GM23338 (cell line): ENCODE results near the gene MLXIPL. TPM values are rescaled to one million over a fixed set of nuclear protein-coding genes. Genes with fewer than 3 reads are reported as not detected.

Experiments
- ATAC-seq: fragments of 200-7000 bp; cut with Tn5 transposase; 3 replicates; pipeline ENCODE4 v1.9.1; 2020
- DNase-seq: peaks from one replicate; pipeline ENCODE4 v3.0.0-alpha.2; 2015; ENCODE audit warnings: low spot score
- H2AFZ ChIP-seq: fragments of 200-600 bp; sonication (generic); 2 replicates; pipeline ENCODE4 v1.8.0; 2016; ENCODE audit warnings: antibody characterized with exemption, mild to moderate bottlenecking, moderate library complexity
- H3F3A ChIP-seq: fragments of 200-600 bp; sonication (generic); replicated peaks from 2 replicates; pipeline ENCODE4 v1.8.0; 2017; ENCODE audit warnings: antibody characterized with exemption, mixed run types, low read depth
- H3K27ac ChIP-seq: fragments of 200-600 bp; sonication (generic); 2 replicates; pipeline ENCODE4 v1.6.1; 2016; ENCODE audit warnings: low read depth
- H3K27me3 ChIP-seq: fragments of 200-600 bp; sonication (generic); 2 replicates; pipeline ENCODE4 v1.8.0; 2016; ENCODE audit warnings: mild to moderate bottlenecking, mixed run types, moderate library complexity; ENCODE audit not compliant: insufficient read depth
- H3K36me3 ChIP-seq: fragments of 200-600 bp; sonication (generic); 2 replicates; pipeline ENCODE4 v1.8.0; 2016; ENCODE audit warnings: mild to moderate bottlenecking; ENCODE audit not compliant: insufficient read depth
- H3K4me1 ChIP-seq: fragments of 200-600 bp; sonication (generic); 2 replicates; pipeline ENCODE4 v1.8.0; 2016; ENCODE audit warnings: mild to moderate bottlenecking, moderate library complexity; ENCODE audit not compliant: insufficient read depth
- H3K4me2 ChIP-seq: fragments of 200-600 bp; sonication (generic); 2 replicates; pipeline ENCODE4 v1.7.1; 2017; ENCODE audit warnings: mixed run types
- H3K4me3 ChIP-seq: fragments of 200-600 bp; sonication (generic); 2 replicates; pipeline ENCODE4 v1.6.1; 2016; ENCODE audit warnings: mixed run types
- H3K79me2 ChIP-seq: fragments of 200-600 bp; sonication (generic); replicated peaks from 2 replicates; pipeline ENCODE4 v1.8.0; 2017; ENCODE audit warnings: mild to moderate bottlenecking; ENCODE audit not compliant: insufficient read depth
- H3K9me2 ChIP-seq: fragments of 200-600 bp; sonication (generic); 2 replicates; pipeline ENCODE4 v1.8.0; 2017; ENCODE audit not compliant: insufficient read depth
- H4K20me1 ChIP-seq: fragments of 200-600 bp; sonication (generic); replicated peaks from 2 replicates; pipeline ENCODE4 v1.8.0; 2017; ENCODE audit warnings: mild to moderate bottlenecking; ENCODE audit not compliant: insufficient read depth
- H3K27ac Mint-ChIP-seq: 2 replicates; pipeline ENCODE4 v1.8.0; 2020; ENCODE audit warnings: inconsistent platforms, mild to moderate bottlenecking, moderate library complexity, mixed read lengths
- H3K27me3 Mint-ChIP-seq: 3 replicates; pipeline ENCODE4 v1.8.0; 2022; ENCODE audit warnings: low read depth, mild to moderate bottlenecking, moderate library complexity, mixed read lengths, inconsistent platforms; ENCODE audit not compliant: insufficient read depth, poor library complexity
- H3K36me3 Mint-ChIP-seq: 3 replicates; pipeline ENCODE4 v1.8.0; 2021; ENCODE audit warnings: low read depth, mild to moderate bottlenecking, inconsistent platforms, moderate library complexity, mixed read lengths
- H3K4me1 Mint-ChIP-seq: 3 replicates; pipeline ENCODE4 v1.8.0; 2020; ENCODE audit warnings: mild to moderate bottlenecking, inconsistent platforms, mixed read lengths
- H3K4me3 Mint-ChIP-seq: 3 replicates; pipeline ENCODE4 v1.8.0; 2021; ENCODE audit warnings: moderate library complexity, mild to moderate bottlenecking, inconsistent platforms, mixed read lengths
- H3K9me3 Mint-ChIP-seq: 3 replicates; pipeline ENCODE4 v1.8.0; 2020; ENCODE audit warnings: moderate library complexity, mild to moderate bottlenecking, inconsistent platforms, mixed read lengths
- CTCF ChIP-seq, 2 experiments: fragments of 200-600 bp in 1 of 2; sonication (generic) in 1 of 2; conservative IDR thresholded peaks; 2 replicates each; pipeline versions ENCODE4 v1.5.1 to v1.6.1; 2016 to 2017; ENCODE audit warnings: antibody characterized with exemption in 2 of 2, low read depth in 2 of 2, mild to moderate bottlenecking in 2 of 2, moderate library complexity in 1 of 2
- EZH2 ChIP-seq: fragments of 200-600 bp; sonication (generic); IDR thresholded peaks from one replicate; pipeline ENCODE4 v1.8.0; 2017; ENCODE audit warnings: antibody characterized with exemption, mild to moderate bottlenecking, low read depth; ENCODE audit not compliant: unreplicated experiment
- EZH2phosphoT487 ChIP-seq: fragments of 200-600 bp; sonication (generic); IDR thresholded peaks from one replicate; pipeline ENCODE4 v1.8.1; 2018; ENCODE audit warnings: antibody characterized with exemption; ENCODE audit not compliant: unreplicated experiment
- ZNF331 ChIP-seq: fragments of 250-450 bp; sonication (Bioruptor Pico); IDR thresholded peaks from 2 replicates; pipeline ENCODE4 v1.5.0; 2020; ENCODE audit warnings: low read depth, mild to moderate bottlenecking, moderate library complexity
- polyA plus RNA-seq: library from polyadenylated mRNA; unstranded; fragments of >200 nt; fragmentation: Nextera tagmentation; extraction: Ambion mirVana; gene quantifications from 2 replicates; pipeline ENCODE4 v1.2.1, GENCODE V29; 2016
- total RNA-seq: library from RNA; depleted of rRNA; stranded (reverse); fragments of >200 nt; shearing (Covaris generic); gene quantifications from 2 replicates; pipeline ENCODE4 v1.2.3, GENCODE V29; 2014
- TF ChIP-seq, protein P1 (sequence below): IDR thresholded peaks from one replicate; pipeline ENCODE4 v1.6.1; 2018; ENCODE audit warnings: antibody characterized with exemption; ENCODE audit not compliant: unreplicated experiment

MLXIPL gene
- total and polyA plus RNA-seq, 2 experiments from 2014 or later = 13.7 to 25.7 TPM

GRCh38 chr7:73595358-73595757 lies 29.0 kb downstream of the MLXIPL start:
- H3K36me3 Mint-ChIP-seq = peaks cover 4% of the 10 kb centered on the region; the same call in 2 of the 3 replicates

DNA sequence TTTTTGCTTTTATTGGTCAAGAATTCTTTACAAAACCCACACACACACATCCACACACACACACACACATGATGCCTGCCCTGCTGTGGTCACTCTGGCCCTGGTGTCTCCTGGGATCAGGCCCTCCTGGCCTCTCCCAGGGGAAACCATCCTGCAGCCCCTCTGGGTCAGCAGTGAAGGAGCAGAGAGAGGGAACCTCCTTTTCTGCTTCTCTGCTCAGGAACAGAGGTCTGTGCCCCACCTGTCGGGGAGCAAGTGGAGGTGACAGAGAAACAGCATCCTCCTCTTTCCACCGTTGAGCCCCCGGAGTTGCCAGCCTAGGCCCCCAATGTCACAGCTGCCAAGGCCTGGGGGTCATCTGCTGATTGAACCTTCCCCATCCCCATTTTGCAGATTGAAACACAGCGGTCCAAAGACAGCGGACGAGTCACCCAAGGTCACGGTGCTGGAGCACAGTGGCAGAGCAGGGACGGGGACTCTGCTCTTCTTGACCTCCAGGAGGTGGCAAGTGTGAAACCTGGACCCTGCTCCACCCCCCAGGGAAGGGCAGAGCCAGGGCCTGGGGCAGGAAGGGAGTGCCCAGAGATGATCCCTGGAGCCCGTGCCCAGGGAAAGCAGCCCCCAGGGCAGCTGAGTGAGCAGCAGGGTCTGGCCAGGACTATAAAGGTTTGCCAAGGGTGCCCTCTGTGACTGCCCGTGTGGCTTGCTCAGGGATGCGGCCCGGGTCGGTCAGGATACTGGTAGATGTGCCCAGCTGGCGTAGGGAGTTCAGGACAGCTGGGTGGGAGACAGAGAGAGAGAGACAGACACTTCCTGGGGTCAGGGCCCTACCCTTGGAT lies 30.9 kb downstream of the MLXIPL start:
- Histone ChIP-seq H3K4me3 (no peak overlapping the region), H2AFZ (no peak overlapping the region), H4K20me1 (no peaks in the 10 kb centered on the region; the same call in 1 of the 2 replicates), H3K9me2 (peaks cover 5% of the 10 kb centered on the region; the same call in 1 of the 2 replicates), H3K4me1 (no peaks in the 10 kb centered on the region), H3K79me2 (no peaks in the 10 kb centered on the region), H3K27ac (no peak overlapping the region), H3K27me3 (peaks cover 3% of the 10 kb centered on the region; the same call in 1 of the 2 replicates), H3K36me3 (no peaks in the 10 kb centered on the region), H3F3A (no peaks in the 10 kb centered on the region; the same call in 1 of the 2 replicates), H3K4me2 (no peak overlapping the region)
- Mint-ChIP-seq H3K36me3 (peaks cover 4% of the 10 kb centered on the region; the same call in 2 of the 3 replicates), H3K4me1 (peaks cover 20% of the 10 kb centered on the region), H3K27ac (no peak overlapping the region), H3K4me3 (no peak overlapping the region), H3K9me3 (no peaks in the 10 kb centered on the region; the same call in 2 of the 3 replicates), H3K27me3 (peaks cover 19% of the 10 kb centered on the region)
- ATAC-seq (no peak), DNase-seq (no peak)
- no peak for TF ChIP-seq EZH2
- 0 out of 4 replicates have a peak, but pooled peaks of 1 of the 2 experiments have one; percentile 7 for TF ChIP-seq CTCF (conservative IDR thresholded peaks at IDR 0.05; ENCODE audit: low read depth in 2 of 2)

More at GRCh38 chr7:73595358-73595757, 29.0 kb downstream of the MLXIPL start:
- Histone ChIP-seq H3F3A (no peaks in the 10 kb centered on the region; the same call in 1 of the 2 replicates), H3K36me3 (no peaks in the 10 kb centered on the region), H3K27me3 (peaks cover 4% of the 10 kb centered on the region; the same call in 1 of the 2 replicates), H3K79me2 (no peaks in the 10 kb centered on the region), H3K4me3 (no peak overlapping the region), H3K27ac (no peak overlapping the region), H3K9me2 (peaks cover 5% of the 10 kb centered on the region; the same call in 1 of the 2 replicates), H2AFZ (no peak overlapping the region), H3K4me2 (no peak overlapping the region), H3K4me1 (no peaks in the 10 kb centered on the region), H4K20me1 (peaks cover 6% of the 10 kb centered on the region)
- peaks cover 20% of the 10 kb centered on the region for H3K4me1 Mint-ChIP-seq
- no peak overlapping the region for H3K4me3 Mint-ChIP-seq
- no peaks in the 10 kb centered on the region; the same call in 2 of the 3 replicates for H3K9me3 Mint-ChIP-seq
- peaks cover 22% of the 10 kb centered on the region for H3K27me3 Mint-ChIP-seq
- TF ChIP-seq CTCF (conservative IDR thresholded peaks at IDR 0.05; ENCODE audit: low read depth in 2 of 2) = no peak
- no peak for ATAC-seq
- no peak overlapping the region for H3K27ac Mint-ChIP-seq
- DNase-seq = no peak

DNA sequence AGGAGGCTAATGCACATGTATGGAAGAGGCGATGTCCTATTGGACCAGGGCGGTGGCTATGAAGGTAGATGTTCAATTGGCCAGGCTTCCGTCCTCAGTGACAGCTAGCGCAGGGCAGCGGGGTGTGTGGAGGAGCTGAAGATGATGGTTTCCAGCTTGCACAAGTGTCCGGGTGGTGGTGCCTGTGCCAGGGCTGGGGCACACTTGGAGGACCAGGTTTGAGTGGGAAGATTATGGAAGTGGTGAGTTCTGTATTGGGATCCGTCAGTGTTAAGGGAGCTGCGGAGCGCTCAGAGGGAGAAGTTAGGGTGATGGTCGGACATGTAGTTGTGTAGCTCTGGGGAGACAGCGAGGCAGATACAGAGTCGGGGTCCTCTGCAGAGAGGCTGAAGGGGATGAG lies 37.4 kb downstream of the MLXIPL start:
- Mint-ChIP-seq H3K4me3 (no peak overlapping the region), H3K36me3 (no peaks in the 10 kb centered on the region), H3K27me3 (peaks cover 20% of the 10 kb centered on the region), H3K27ac (no peak overlapping the region), H3K4me1 (no peaks in the 10 kb centered on the region), H3K9me3 (no peaks in the 10 kb centered on the region; the same call in 2 of the 3 replicates)
- H3K4me3 ChIP-seq = no peak overlapping the region
- no peak overlapping the region for H3K27ac ChIP-seq
- H3F3A ChIP-seq = peaks cover 4% of the 10 kb centered on the region
- H3K27me3 ChIP-seq = peaks cover 44% of the 10 kb centered on the region
- no peaks in the 10 kb centered on the region for H4K20me1 ChIP-seq
- no peak for DNase-seq
- no peak overlapping the region for H2AFZ ChIP-seq
- no peaks in the 10 kb centered on the region for H3K36me3 ChIP-seq
- no peaks in the 10 kb centered on the region for H3K4me1 ChIP-seq
- H3K9me2 ChIP-seq = no peaks in the 10 kb centered on the region
- no peak for ATAC-seq
- no peak overlapping the region for H3K4me2 ChIP-seq
- H3K79me2 ChIP-seq = no peaks in the 10 kb centered on the region
- TF ChIP-seq ZNF331 (CRISPR knock-in tag) (no peak), EZH2phosphoT487 (no peak)
- TF ChIP-seq, protein P1, sequence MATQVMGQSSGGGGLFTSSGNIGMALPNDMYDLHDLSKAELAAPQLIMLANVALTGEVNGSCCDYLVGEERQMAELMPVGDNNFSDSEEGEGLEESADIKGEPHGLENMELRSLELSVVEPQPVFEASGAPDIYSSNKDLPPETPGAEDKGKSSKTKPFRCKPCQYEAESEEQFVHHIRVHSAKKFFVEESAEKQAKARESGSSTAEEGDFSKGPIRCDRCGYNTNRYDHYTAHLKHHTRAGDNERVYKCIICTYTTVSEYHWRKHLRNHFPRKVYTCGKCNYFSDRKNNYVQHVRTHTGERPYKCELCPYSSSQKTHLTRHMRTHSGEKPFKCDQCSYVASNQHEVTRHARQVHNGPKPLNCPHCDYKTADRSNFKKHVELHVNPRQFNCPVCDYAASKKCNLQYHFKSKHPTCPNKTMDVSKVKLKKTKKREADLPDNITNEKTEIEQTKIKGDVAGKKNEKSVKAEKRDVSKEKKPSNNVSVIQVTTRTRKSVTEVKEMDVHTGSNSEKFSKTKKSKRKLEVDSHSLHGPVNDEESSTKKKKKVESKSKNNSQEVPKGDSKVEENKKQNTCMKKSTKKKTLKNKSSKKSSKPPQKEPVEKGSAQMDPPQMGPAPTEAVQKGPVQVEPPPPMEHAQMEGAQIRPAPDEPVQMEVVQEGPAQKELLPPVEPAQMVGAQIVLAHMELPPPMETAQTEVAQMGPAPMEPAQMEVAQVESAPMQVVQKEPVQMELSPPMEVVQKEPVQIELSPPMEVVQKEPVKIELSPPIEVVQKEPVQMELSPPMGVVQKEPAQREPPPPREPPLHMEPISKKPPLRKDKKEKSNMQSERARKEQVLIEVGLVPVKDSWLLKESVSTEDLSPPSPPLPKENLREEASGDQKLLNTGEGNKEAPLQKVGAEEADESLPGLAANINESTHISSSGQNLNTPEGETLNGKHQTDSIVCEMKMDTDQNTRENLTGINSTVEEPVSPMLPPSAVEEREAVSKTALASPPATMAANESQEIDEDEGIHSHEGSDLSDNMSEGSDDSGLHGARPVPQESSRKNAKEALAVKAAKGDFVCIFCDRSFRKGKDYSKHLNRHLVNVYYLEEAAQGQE = no peak
